GM21528 (cell line): ENCODE results near the gene COX8C.

ENCODE experiments used
- ATAC-seq: cut with Tn5 transposase; IDR thresholded peaks from one replicate; pipeline ENCODE4 v1.9.1; 2021; ENCODE audit warnings: mild to moderate bottlenecking, moderate library complexity; ENCODE audit not compliant: unreplicated experiment, low FRiP score

COX8C gene

GRCh38 chr14:93346926-93347721 lies at the start of gene COX8C:
TSS of gene COX8C (plus strand) at chr14:93347182. CDS start at chr14:93347269, 87 bp downstream.
- ATAC-seq, result no peak

- ATAC-seq, result no peak
These were observed 47.6 kb upstream of the COX8C start for GRCh38 chr14:93299416-93299815.

GRCh38 chr14:93299866-93300265 lies 47.1 kb upstream of the COX8C start:
- ATAC-seq, result no peak

- no peak for ATAC-seq
These were observed 45.0 kb upstream of the COX8C start for GRCh38 chr14:93301821-93302447.

- ATAC-seq, result no peak
These were observed 44.0 kb upstream of the COX8C start for GRCh38 chr14:93302688-93303581.

GRCh38 chr14:93303659-93304058 lies 43.3 kb upstream of the COX8C start:
- no peak for ATAC-seq

- ATAC-seq, result no peak
These were observed 42.2 kb upstream of the COX8C start for GRCh38 chr14:93304771-93305170.

GRCh38 chr14:93305725-93306418 lies 41.1 kb upstream of the COX8C start:
- no peak for ATAC-seq

GRCh38 chr14:93306812-93307211 lies 40.2 kb upstream of the COX8C start:
- no peak for ATAC-seq

GRCh38 chr14:93308686-93309345 lies 38.2 kb upstream of the COX8C start:
- no peak for ATAC-seq

GRCh38 chr14:93309427-93309966 lies 37.5 kb upstream of the COX8C start:
- no peak for ATAC-seq

- ATAC-seq, result no peak
These were observed 35.9 kb upstream of the COX8C start for GRCh38 chr14:93311082-93311481.

GRCh38 chr14:93315575-93315974 lies 31.4 kb upstream of the COX8C start:
- ATAC-seq, result no peak

- ATAC-seq, result no peak
These were observed 30.3 kb upstream of the COX8C start for GRCh38 chr14:93316716-93317115.

- no peak for ATAC-seq
These were observed 29.6 kb upstream of the COX8C start for GRCh38 chr14:93317210-93317874.

GRCh38 chr14:93317875-93318807 lies 28.8 kb upstream of the COX8C start:
- no peak for ATAC-seq

- ATAC-seq, result no peak
These were observed 28.1 kb upstream of the COX8C start for GRCh38 chr14:93318927-93319326.

- ATAC-seq, result no peak
These were observed 27.5 kb upstream of the COX8C start for GRCh38 chr14:93319494-93319893.
